Adrenal gland (tissue), 12 donors: ENCODE data around the gene AASDH. TPM values are rescaled to one million over a fixed set of nuclear protein-coding genes. Genes with fewer than 3 reads are reported as not detected.
"Not testable (repeated sequence)": the region's sequence is repeated elsewhere in the genome, so short reads cannot be mapped to it uniquely, and the experiment has no call there.

Experiments used
- DNase-seq, 7 donors: peaks; one replicate each; pipeline ENCODE4 v3.0.0-alpha.2; 2019 to 2020
- H3K27ac ChIP-seq, 5 donors: fragments of 200-600 bp; sonication (generic) in 4 of 5; 1 replicate in 3 of 5; 2 replicates in 2 of 5; pipeline versions ENCODE4 v1.5.1 to v1.8.0; 2016 to 2020; ENCODE audit warnings: mild to moderate bottlenecking in 1 of 5
- H3K27me3 ChIP-seq: fragments of 200-600 bp; 2 replicates; pipeline ENCODE4 v1.8.0; 2021
- H3K36me3 ChIP-seq, 2 donors: fragments of 200-600 bp; replicated peaks in 1 of 2; 1 replicate in 1 of 2; 2 replicates in 1 of 2; pipeline versions ENCODE4 v1.5.1 to v1.8.0; 2018 to 2022
- H3K4me1 ChIP-seq, 2 donors: fragments of 200-600 bp; replicated peaks in 1 of 2; 1 replicate in 1 of 2; 2 replicates in 1 of 2; pipeline versions ENCODE4 v1.5.1 to v1.8.0; 2018 to 2021
- H3K4me3 ChIP-seq, 4 donors: fragments of 200-600 bp; sonication (generic) in 3 of 4; one replicate each; pipeline ENCODE4 v1.5.1; 2016 to 2018
- H3K9me3 ChIP-seq, 3 donors: fragments of 200-600 bp; sonication (generic) in 1 of 3; replicated peaks in 1 of 3; 1 replicate in 2 of 3; 2 replicates in 1 of 3; pipeline versions ENCODE4 v1.5.1 to v1.8.0; 2016 to 2021
- POLR2A ChIP-seq, 2 donors: fragments of 450-650 bp; IDR thresholded peaks; one replicate each; pipeline ENCODE4 v1.6.1; 2017; ENCODE audit warnings: antibody characterized with exemption in 2 of 2, mild to moderate bottlenecking in 2 of 2, moderate library complexity in 1 of 2
- WGBS, 4 donors: extraction: QIAGEN DNeasy Blood & Tissue Kit in 2 of 4; methylation state at CpG; one replicate each; pipeline versions ENCODE4 v1.1.5 to v1.1.7; 2013 to 2017; 5-methylcytosine and 5-hydroxymethylcytosine counted together
- intact Hi-C, 2 donors: fragments of 100-400 bp; cut with DNase I; formaldehyde crosslinking; loops; one replicate each; pipeline versions ENCODE4 v1.14.1 to v1.15.0; 2022 to 2023
- polyA plus RNA-seq, 3 donors: library from polyadenylated mRNA; stranded (reverse); fragments of 200-250 nt in 2 of 3; fragments of 350-450 nt in 1 of 3; fragmentation: Illumina TruSeq in 1 of 3; extraction: RNeasy Lipid Tissue Mini Kit (QIAGEN cat#74804) in 1 of 3; gene quantifications; one replicate each; pipeline ENCODE4 v1.2.3, GENCODE V29; 2013 to 2014
- total RNA-seq, 9 donors: library from RNA; depleted of rRNA in 4 of 9; stranded (reverse); fragments of >200 nt in 4 of 9; fragments of 120-200 nt in 1 of 9; fragmentation: NEBNext Ultra II Directional in 1 of 9; extraction: Animal tissue kit (Norgen Biotek cat#: 25700) in 1 of 9; gene quantifications; one replicate each; pipeline versions ENCODE4 v1.1.0 to v1.2.4, GENCODE V29; 2013 to 2023
- TF ChIP-seq, protein P1 (sequence below), 6 experiments: fragments of 450-650 bp in 4 of 6; fragments of 200-600 bp in 2 of 6; sonication (generic) in 1 of 6; IDR thresholded peaks; 1 replicate in 5 of 6; 2 replicates in 1 of 6; pipeline versions ENCODE4 v1.5.1 to v1.8.0; 2016 to 2021; ENCODE audit warnings: antibody characterized with exemption in 6 of 6, mild to moderate bottlenecking in 2 of 6, moderate library complexity in 1 of 6
- donor health status: healthy with polysubstance abuse.
- donor health status: Bipolar disorder and iron deficiency.
- donor health status: DM: yes; HTN: yes; CAD: no.
- donor health status: DM: no; HTN: no; CAD: no.
- donor health status: DM: no; HTN: no; CAD: no.
- donor health status: DM: yes; HTN: yes; CAD: no.

AASDH gene
- total and polyA plus RNA-seq, 12 donors: 2.5 to 22.2 (median 13.6) TPM

DNA sequence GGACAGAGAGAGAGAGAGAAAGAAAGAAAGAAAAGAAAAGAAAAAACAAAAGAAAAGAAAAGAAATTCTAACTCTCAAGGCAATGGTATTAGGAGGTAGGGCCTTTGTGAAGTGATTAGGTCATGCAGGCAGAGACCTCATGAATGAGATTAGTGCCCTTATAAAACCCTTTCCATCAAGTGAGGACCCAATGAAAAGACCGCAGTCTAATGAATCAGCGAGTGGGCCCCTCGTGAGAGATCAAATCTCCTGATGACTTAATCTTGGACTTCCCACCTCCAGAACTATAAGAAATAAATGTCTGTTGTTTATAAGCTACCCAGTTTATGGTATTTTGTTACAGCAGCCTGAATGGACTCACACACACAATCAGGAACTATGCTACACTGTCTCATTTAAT, 16.9 kb downstream of the AASDH start:
- H3K27me3 ChIP-seq: no peaks in the 10 kb centered on the region
- H3K36me3 ChIP-seq: peaks cover 0 to 9% of the 10 kb centered on the region in 2 donors
- no peak overlapping the region for H3K27ac ChIP-seq
- TF ChIP-seq, protein P1, sequence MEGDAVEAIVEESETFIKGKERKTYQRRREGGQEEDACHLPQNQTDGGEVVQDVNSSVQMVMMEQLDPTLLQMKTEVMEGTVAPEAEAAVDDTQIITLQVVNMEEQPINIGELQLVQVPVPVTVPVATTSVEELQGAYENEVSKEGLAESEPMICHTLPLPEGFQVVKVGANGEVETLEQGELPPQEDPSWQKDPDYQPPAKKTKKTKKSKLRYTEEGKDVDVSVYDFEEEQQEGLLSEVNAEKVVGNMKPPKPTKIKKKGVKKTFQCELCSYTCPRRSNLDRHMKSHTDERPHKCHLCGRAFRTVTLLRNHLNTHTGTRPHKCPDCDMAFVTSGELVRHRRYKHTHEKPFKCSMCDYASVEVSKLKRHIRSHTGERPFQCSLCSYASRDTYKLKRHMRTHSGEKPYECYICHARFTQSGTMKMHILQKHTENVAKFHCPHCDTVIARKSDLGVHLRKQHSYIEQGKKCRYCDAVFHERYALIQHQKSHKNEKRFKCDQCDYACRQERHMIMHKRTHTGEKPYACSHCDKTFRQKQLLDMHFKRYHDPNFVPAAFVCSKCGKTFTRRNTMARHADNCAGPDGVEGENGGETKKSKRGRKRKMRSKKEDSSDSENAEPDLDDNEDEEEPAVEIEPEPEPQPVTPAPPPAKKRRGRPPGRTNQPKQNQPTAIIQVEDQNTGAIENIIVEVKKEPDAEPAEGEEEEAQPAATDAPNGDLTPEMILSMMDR (IDR thresholded peaks at IDR 0.05): no peak
- no peak for TF ChIP-seq POLR2A (IDR thresholded peaks at IDR 0.05)
- 95 to 98% (median 97%) methylated on average over 3 of the region's 3 CpGs for WGBS, 4 donors
- intact Hi-C loops: no loop called here
- H3K4me3 ChIP-seq: no peak overlapping the region
- no peak for DNase-seq
- no peaks in the 10 kb centered on the region for H3K4me1 ChIP-seq
- no peaks in the 10 kb centered on the region for H3K9me3 ChIP-seq

DNA sequence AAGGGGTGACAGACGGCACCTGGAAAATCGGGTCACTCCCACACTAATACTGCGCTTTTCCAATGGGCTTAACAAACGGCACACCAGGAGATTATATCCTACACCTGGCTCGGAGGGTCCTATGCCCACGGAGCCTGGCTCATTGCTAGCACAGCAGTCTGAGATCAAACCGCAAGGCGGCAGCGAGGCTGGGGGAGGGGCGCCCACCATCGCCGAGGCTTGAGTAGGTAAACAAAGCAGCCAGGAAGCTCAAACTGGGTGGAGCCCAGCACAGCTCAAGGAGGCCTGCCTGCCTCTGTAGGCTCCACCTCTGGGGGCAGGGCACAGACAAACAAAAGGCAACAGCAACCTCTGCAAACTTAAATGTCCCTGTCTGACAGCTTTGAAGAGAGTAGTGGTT, 24.3 kb downstream of the AASDH start:
- H3K9me3 ChIP-seq, H3K36me3 ChIP-seq, H3K4me3 ChIP-seq, H3K27me3 ChIP-seq, DNase-seq, H3K4me1 ChIP-seq, intact Hi-C loops, H3K27ac ChIP-seq: not testable (repeated sequence)
- 96 to 98% (median 98%) methylated on average over 12 of the region's 12 CpGs for WGBS, 4 donors

DNA sequence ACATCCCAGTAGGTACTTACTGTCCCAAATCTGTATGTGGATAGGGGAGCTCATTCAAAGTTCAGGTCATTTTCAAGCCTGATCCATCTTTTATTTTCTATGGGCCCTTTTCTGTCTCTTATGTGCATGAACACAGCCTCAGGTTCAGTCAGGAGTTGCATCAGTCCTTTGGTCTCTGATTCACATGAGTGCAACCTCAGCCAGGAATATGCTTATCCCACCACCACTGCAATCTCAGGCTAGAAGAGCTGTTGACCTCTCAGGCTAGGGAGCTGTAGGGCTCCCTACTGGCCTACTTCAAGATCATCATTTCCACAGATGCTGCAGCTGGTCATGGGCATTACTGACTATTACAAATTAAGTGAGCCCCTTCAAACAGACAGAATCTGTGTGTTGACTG, 27.2 kb downstream of the AASDH start:
- H3K4me1 ChIP-seq: no peaks in the 10 kb centered on the region
- no peak for DNase-seq
- TF ChIP-seq, protein P1 (IDR thresholded peaks at IDR 0.05): no peak
- TF ChIP-seq POLR2A (IDR thresholded peaks at IDR 0.05): no peak
- no peak overlapping the region for H3K4me3 ChIP-seq
- H3K27me3 ChIP-seq: no peaks in the 10 kb centered on the region
- intact Hi-C loops: no loop called here
- H3K27ac ChIP-seq: no peak overlapping the region
- no peaks in the 10 kb centered on the region for H3K9me3 ChIP-seq
- peaks cover 0 to 3% of the 10 kb centered on the region in 2 donors for H3K36me3 ChIP-seq

DNA sequence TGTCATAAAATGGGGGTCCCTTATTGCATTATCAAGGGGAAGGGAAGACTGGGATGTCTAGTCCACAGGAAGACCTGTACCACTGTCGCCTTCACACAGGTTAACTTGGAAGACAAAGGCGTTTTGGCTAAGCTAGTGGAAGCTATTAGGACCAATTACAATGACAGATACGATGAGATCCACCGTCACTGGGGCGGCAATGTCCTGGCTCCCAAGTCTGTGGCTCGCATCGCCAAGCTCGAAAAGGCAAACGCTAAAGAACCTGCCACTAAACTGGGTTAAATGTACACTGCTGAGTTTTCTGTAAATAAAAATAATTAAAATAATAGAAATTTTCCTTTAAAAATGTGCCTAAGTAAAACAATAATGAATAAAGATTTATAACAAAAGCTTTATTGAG, 30.6 kb downstream of the AASDH start:
- Histone ChIP-seq H3K27me3 (no peaks in the 10 kb centered on the region), H3K27ac (no peak overlapping the region), H3K4me1 (no peaks in the 10 kb centered on the region), H3K9me3 (no peaks in the 10 kb centered on the region), H3K4me3 (no peak overlapping the region), H3K36me3 (peaks cover 0 to 6% of the 10 kb centered on the region in 2 donors)
- TF ChIP-seq, protein P1 (IDR thresholded peaks at IDR 0.05): no peak
- no peak for TF ChIP-seq POLR2A (IDR thresholded peaks at IDR 0.05)
- intact Hi-C loops: no loop called here
- 96 to 98% (median 97%) methylated on average over 9 of the region's 9 CpGs for WGBS, 4 donors
- DNase-seq: no peak

DNA sequence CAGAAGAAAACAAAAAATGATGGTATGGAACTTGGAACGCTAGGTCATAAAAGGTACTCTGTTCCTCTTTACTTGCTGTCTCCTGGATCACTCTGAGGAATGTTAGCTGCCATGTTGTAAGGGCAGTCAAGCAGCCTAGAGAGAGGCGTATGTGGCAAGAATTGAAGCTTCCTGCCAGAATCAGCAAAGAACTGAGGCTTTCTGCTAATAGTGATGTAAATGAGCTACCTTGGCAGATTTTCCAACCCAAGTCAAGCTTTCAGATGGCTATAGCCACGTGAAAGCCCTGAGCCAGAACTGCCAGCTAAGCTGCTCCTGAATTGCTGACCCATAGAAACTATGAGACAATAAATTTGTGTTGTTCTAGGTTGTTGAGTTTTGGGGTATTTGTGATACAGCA, 38.7 kb downstream of the AASDH start:
- WGBS, 4 donors: 88 to 98% (median 93%) methylated on average over 3 of the region's 3 CpGs
- H3K27me3 ChIP-seq: no peaks in the 10 kb centered on the region
- no peak overlapping the region for H3K27ac ChIP-seq
- DNase-seq: no peak
- no peaks in the 10 kb centered on the region for H3K9me3 ChIP-seq
- H3K36me3 ChIP-seq: peaks cover 0 to 3% of the 10 kb centered on the region in 2 donors
- H3K4me3 ChIP-seq: no peak overlapping the region
- no peak for TF ChIP-seq POLR2A (IDR thresholded peaks at IDR 0.05)
- TF ChIP-seq, protein P1 (IDR thresholded peaks at IDR 0.05): no peak
- intact Hi-C loops: no loop called here
- peaks cover 0 to 6% of the 10 kb centered on the region in 2 donors for H3K4me1 ChIP-seq
